Measurements from ENCODE around the gene FGFBP1. TPM values are rescaled to one million over a fixed set of nuclear protein-coding genes. Genes with fewer than 3 reads are reported as not detected.

Gene FGFBP1
- polyA plus RNA-seq, 2 of the 4 experiments (the other 2 are of a cell fraction), result 1.1 to 4.0 TPM

DNA sequence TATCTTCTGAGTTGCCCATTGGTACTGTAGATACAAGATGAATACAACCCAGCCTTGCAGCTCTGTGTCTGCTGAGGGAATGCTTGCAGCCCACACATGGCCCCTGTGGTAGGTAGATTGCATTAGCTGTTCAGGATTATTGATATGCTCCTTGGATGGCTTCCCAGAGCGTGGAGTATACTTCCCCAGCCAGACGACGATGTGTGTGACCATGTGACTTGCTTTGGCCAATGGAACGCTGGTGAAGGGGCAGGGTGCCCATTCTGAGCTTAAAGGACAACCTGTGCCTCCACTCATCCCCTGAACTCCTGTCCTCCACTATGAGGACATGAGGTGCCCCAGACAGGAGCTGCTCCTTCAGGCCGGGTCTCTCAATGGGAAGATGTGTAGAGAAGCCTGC lies 48.4 kb upstream of the FGFBP1 start:
- no peak overlapping the region for H3K4me3 ChIP-seq
- no peak for DNase-seq (ENCODE audit: low read depth in 1 of 2, low spot score in 1 of 2)
- no peaks in the 10 kb centered on the region for H3K4me1 ChIP-seq
- no peaks in the 10 kb centered on the region for H3K9me3 ChIP-seq
- ATAC-seq, result no peak
- no peak overlapping the region for H3K27ac ChIP-seq
- POLR2A ChIA-PET, result no interaction called here
- TF ChIP-seq, protein P1, sequence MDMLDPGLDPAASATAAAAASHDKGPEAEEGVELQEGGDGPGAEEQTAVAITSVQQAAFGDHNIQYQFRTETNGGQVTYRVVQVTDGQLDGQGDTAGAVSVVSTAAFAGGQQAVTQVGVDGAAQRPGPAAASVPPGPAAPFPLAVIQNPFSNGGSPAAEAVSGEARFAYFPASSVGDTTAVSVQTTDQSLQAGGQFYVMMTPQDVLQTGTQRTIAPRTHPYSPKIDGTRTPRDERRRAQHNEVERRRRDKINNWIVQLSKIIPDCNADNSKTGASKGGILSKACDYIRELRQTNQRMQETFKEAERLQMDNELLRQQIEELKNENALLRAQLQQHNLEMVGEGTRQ (IDR thresholded peaks at IDR 0.05), result no peak
- TF ChIP-seq PBX3 (IDR thresholded peaks at IDR 0.05) (no peak), CHD2 (IDR thresholded peaks at IDR 0.05; ENCODE audit: low read length, partially characterized antibody) (no peak), RCOR1 (IDR thresholded peaks at IDR 0.05; ENCODE audit: low read depth, low read length) (no peak), MYC (IDR thresholded peaks at IDR 0.05; ENCODE audit: borderline replicate concordance, low read length) (no peak), POLR2A (IDR thresholded peaks at IDR 0.05; ENCODE audit: low read length) (no peak), ZSCAN20 (CRISPR knock-in tag; IDR thresholded peaks at IDR 0.05) (no peak)
- CTCF ChIA-PET, result interaction anchor here (0.8 to 4.6 kb wide), 5 partner anchors 14 to 181 kb away, joined by 3 to 18 read pairs (median 8); no protein-coding TSS in a partner anchor
- FAIRE-seq, result no peak
- H3K4me2 ChIP-seq, result no peak overlapping the region
- WGBS (ENCODE audit: missing lambda C conversion rate), result 32% methylated on average over 5 of the region's 5 CpGs

DNA sequence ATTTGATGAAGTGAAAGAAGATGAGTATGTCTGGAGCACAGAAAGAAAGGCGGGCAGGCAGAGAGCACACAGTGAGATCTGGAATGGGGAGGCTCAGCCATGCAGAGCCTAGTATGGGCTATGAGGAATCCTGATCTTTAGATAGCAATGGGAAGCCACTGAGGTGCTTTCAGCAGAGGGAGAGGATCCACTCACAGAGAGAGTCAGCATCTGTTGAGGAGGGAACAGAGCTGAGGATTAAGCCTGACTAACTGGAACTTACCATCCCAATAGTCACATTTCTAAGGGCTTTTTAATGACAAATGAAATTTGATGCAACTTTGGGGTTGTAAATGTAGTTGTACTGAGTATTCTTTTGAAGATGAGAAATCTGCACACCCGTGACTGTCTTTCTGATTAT lies 45.1 kb upstream of the FGFBP1 start:
- no peak overlapping the region for H3K4me3 ChIP-seq
- no peaks in the 10 kb centered on the region for H3K4me1 ChIP-seq
- CTCF ChIA-PET, result interaction anchor here (2.3 kb wide), 1 partner anchor 17 kb away, joined by 6 read pairs; no protein-coding TSS in a partner anchor
- POLR2A ChIA-PET, result no interaction called here
- no peak for TF ChIP-seq HOXB5 (CRISPR knock-in tag; IDR thresholded peaks at IDR 0.05)
- no peak for TF ChIP-seq HES2 (IDR thresholded peaks at IDR 0.05)
- no peak for TF ChIP-seq NR3C1 (IDR thresholded peaks at IDR 0.05)
- TF ChIP-seq, protein P2, sequence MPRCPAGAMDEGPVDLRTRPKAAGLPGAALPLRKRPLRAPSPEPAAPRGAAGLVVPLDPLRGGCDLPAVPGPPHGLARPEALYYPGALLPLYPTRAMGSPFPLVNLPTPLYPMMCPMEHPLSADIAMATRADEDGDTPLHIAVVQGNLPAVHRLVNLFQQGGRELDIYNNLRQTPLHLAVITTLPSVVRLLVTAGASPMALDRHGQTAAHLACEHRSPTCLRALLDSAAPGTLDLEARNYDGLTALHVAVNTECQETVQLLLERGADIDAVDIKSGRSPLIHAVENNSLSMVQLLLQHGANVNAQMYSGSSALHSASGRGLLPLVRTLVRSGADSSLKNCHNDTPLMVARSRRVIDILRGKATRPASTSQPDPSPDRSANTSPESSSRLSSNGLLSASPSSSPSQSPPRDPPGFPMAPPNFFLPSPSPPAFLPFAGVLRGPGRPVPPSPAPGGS (IDR thresholded peaks at IDR 0.05), result no peak
- no peak for TF ChIP-seq MAFK (IDR thresholded peaks at IDR 0.05; ENCODE audit: partially characterized antibody)
- TF ChIP-seq EHMT2 (IDR thresholded peaks at IDR 0.05; ENCODE audit: low read depth), result no peak
- WGBS (ENCODE audit: missing lambda C conversion rate), result 65% methylated on average over 2 of the region's 2 CpGs
- DNase-seq (ENCODE audit: low read depth in 1 of 2, low spot score in 1 of 2) (no peak), ATAC-seq (no peak), FAIRE-seq (no peak)
- no peak overlapping the region for H3K27ac ChIP-seq
- no peaks in the 10 kb centered on the region for H3K9me3 ChIP-seq
- no peak overlapping the region for H3K4me2 ChIP-seq

GRCh38 chr4:15982842-15983524 lies 44.4 kb upstream of the FGFBP1 start:
- CTCF ChIA-PET, result interaction anchor here (1.5 to 2.3 kb wide), 2 partner anchors 18 to 27 kb away, joined by 4 to 6 read pairs; no protein-coding TSS in a partner anchor
- ATAC-seq, result no peak
- DNase-seq (ENCODE audit: low read depth in 1 of 2, low spot score in 1 of 2), result no peak
- Histone ChIP-seq H3K27ac (no peak overlapping the region), H3K4me3 (no peak overlapping the region), H3K4me2 (no peak overlapping the region), H3K9me3 (no peaks in the 10 kb centered on the region), H3K4me1 (no peaks in the 10 kb centered on the region)
- no peak for FAIRE-seq
- WGBS (ENCODE audit: missing lambda C conversion rate), result 60% methylated on average over 8 of the region's 8 CpGs
- TF ChIP-seq SREBF2 (IDR thresholded peaks at IDR 0.05), result no peak
- TF ChIP-seq PHF8 (IDR thresholded peaks at IDR 0.05; ENCODE audit: borderline replicate concordance, low read depth), result no peak
- no peak for TF ChIP-seq NR3C1 (IDR thresholded peaks at IDR 0.05)
- POLR2A ChIA-PET, result no interaction called here
